Peyer's patch (tissue), 4 donors: Measurements from ENCODE around the gene SLC66A2.

ENCODE experiments used
- CTCF ChIP-seq, 6 experiments: fragments of 450-650 bp in 4 of 6; fragments of 200-600 bp in 2 of 6; sonication (generic) in 1 of 6; IDR thresholded peaks; one replicate each; pipeline ENCODE4 v1.5.1; 2017 to 2019; ENCODE audit warnings: antibody characterized with exemption in 6 of 6, mild to moderate bottlenecking in 3 of 6, moderate library complexity in 1 of 6
- POLR2A ChIP-seq, 2 donors: fragments of 450-650 bp; IDR thresholded peaks; one replicate each; pipeline ENCODE4 v1.5.1; 2017; ENCODE audit warnings: antibody characterized with exemption in 2 of 2, mild to moderate bottlenecking in 2 of 2, moderate library complexity in 2 of 2

- TF ChIP-seq CTCF (IDR thresholded peaks at IDR 0.05) (no peak), POLR2A (IDR thresholded peaks at IDR 0.05) (no peak)
These were observed 32.4 kb downstream of the SLC66A2 start for GRCh38 chr18:79919089-79919488.
